Prostate gland (tissue), 2 donors: ENCODE data around the gene CD82. TPM values are rescaled to one million over a fixed set of nuclear protein-coding genes. Genes with fewer than 3 reads are reported as not detected.

ENCODE experiments used
- DNase-seq: peaks from one replicate; pipeline ENCODE4 v3.0.0-alpha.2; 2019; ENCODE audit warnings: low spot score
- H3K27ac ChIP-seq, 2 donors: fragments of 200-600 bp; sonication (generic); 2 replicates each; pipeline ENCODE4 v1.5.1; 2017 to 2019
- H3K27me3 ChIP-seq: fragments of 200-600 bp; sonication (generic); replicated peaks from 2 replicates; pipeline ENCODE4 v1.5.1; 2019; ENCODE audit not compliant: insufficient read depth
- H3K36me3 ChIP-seq, 2 donors: fragments of 200-600 bp; sonication (generic); 1 replicate in 1 of 2; 2 replicates in 1 of 2; pipeline versions ENCODE4 v1.5.1 to v1.8.1; 2017 to 2019
- H3K4me1 ChIP-seq: fragments of 200-600 bp; sonication (generic); replicated peaks from 2 replicates; pipeline ENCODE4 v1.5.1; 2019
- H3K4me3 ChIP-seq, 2 donors: fragments of 200-600 bp; sonication (generic); 2 replicates each; pipeline ENCODE4 v1.5.1; 2017 to 2019
- H3K9me3 ChIP-seq: fragments of 200-600 bp; sonication (generic); 2 replicates; pipeline ENCODE4 v1.5.1; 2017
- CTCF ChIP-seq, 4 experiments: fragments of 200-600 bp in 2 of 4; fragments of 450-650 bp in 2 of 4; sonication (generic) in 2 of 4; IDR thresholded peaks; 1 replicate in 3 of 4; 2 replicates in 1 of 4; pipeline ENCODE4 v1.5.1; 2016 to 2019; ENCODE audit warnings: antibody characterized with exemption in 4 of 4, mild to moderate bottlenecking in 2 of 4, moderate library complexity in 2 of 4
- POLR2A ChIP-seq: fragments of 450-650 bp; IDR thresholded peaks from one replicate; pipeline ENCODE4 v1.6.1; 2016; ENCODE audit warnings: antibody characterized with exemption, mild to moderate bottlenecking
- POLR2AphosphoS5 ChIP-seq: sonication (generic); formaldehyde crosslinking; IDR thresholded peaks from one replicate; pipeline ENCODE4 v1.6.1; 2017; ENCODE audit warnings: antibody characterized with exemption
- WGBS: methylation state at CpG from one replicate; pipeline ENCODE4 v1.1.5; 2018; 5-methylcytosine and 5-hydroxymethylcytosine counted together
- intact Hi-C: fragments of 100-400 bp; cut with DNase I; formaldehyde crosslinking; loops from one replicate; pipeline ENCODE4 v1.14.2; 2022
- total RNA-seq, 2 donors: library from RNA; depleted of rRNA; stranded (reverse); fragments of >200 nt; gene quantifications; one replicate each; pipeline ENCODE4 v1.1.0, GENCODE V29; 2016

Gene CD82
- total RNA-seq, 2 donors from 2014 or later: 35.1 to 54.6 TPM

GRCh38 chr11:44533921-44534711 is 31.3 kb upstream of the CD82 start:
- Histone ChIP-seq H3K27ac (no peak overlapping the region), H3K4me3 (no peak overlapping the region), H3K9me3 (no peaks in the 10 kb centered on the region), H3K4me1 (no peaks in the 10 kb centered on the region), H3K36me3 (no peaks in the 10 kb centered on the region), H3K27me3 (no peaks in the 10 kb centered on the region)
- 90% methylated on average over 5 of the region's 5 CpGs for WGBS
- intact Hi-C loops: no loop called here
- no peak for TF ChIP-seq POLR2AphosphoS5
- TF ChIP-seq POLR2A: no peak
- no peak for TF ChIP-seq CTCF (IDR thresholded peaks at IDR 0.05)
- DNase-seq: no peak

- H3K36me3 ChIP-seq: no peaks in the 10 kb centered on the region
- 67% methylated on average over 16 of the region's 16 CpGs for WGBS
- no peaks in the 10 kb centered on the region for H3K27me3 ChIP-seq
- H3K27ac ChIP-seq: no peak overlapping the region
- TF ChIP-seq POLR2AphosphoS5 (no peak), POLR2A (no peak), CTCF (IDR thresholded peaks at IDR 0.05) (no peak)
- no peaks in the 10 kb centered on the region for H3K4me1 ChIP-seq
- no peak overlapping the region for H3K4me3 ChIP-seq
- no peaks in the 10 kb centered on the region for H3K9me3 ChIP-seq
- DNase-seq: no peak
- intact Hi-C loops: loop anchor here (5.0 kb wide), 3 partner anchors 403 to 438 kb away; partner anchors contain the start of gene EXT2
These were observed 30.1 kb upstream of the CD82 start for GRCh38 chr11:44535191-44535980.

GRCh38 chr11:44536788-44537516 is 28.5 kb upstream of the CD82 start:
- Histone ChIP-seq H3K27ac (no peak overlapping the region), H3K36me3 (no peaks in the 10 kb centered on the region), H3K27me3 (no peaks in the 10 kb centered on the region), H3K9me3 (no peaks in the 10 kb centered on the region), H3K4me1 (no peaks in the 10 kb centered on the region), H3K4me3 (no peak overlapping the region)
- intact Hi-C loops: loop anchor here (5.0 kb wide), 3 partner anchors 405 to 440 kb away; partner anchors contain the start of gene EXT2
- WGBS: 93% methylated on average over 20 of the region's 20 CpGs
- DNase-seq: no peak
- TF ChIP-seq CTCF (IDR thresholded peaks at IDR 0.05) (no peak), POLR2AphosphoS5 (no peak), POLR2A (no peak)

GRCh38 chr11:44537679-44538078 is 27.8 kb upstream of the CD82 start:
- no peaks in the 10 kb centered on the region for H3K27me3 ChIP-seq
- H3K36me3 ChIP-seq: no peaks in the 10 kb centered on the region
- intact Hi-C loops: loop anchor here (1.0 to 5.0 kb wide), 4 partner anchors 251 to 440 kb away; partner anchors contain the start of gene EXT2
- TF ChIP-seq POLR2A (no peak), CTCF (IDR thresholded peaks at IDR 0.05) (no peak), POLR2AphosphoS5 (no peak)
- no peak overlapping the region for H3K4me3 ChIP-seq
- WGBS: 78% methylated on average over 8 of the region's 9 CpGs
- no peak overlapping the region for H3K27ac ChIP-seq
- DNase-seq: no peak
- no peaks in the 10 kb centered on the region for H3K4me1 ChIP-seq
- H3K9me3 ChIP-seq: no peaks in the 10 kb centered on the region
